Globus pallidus (tissue), 1 donor: Measurements from ENCODE around the gene AKR1C1.
"Not testable (repeated sequence)": the region's sequence is repeated elsewhere in the genome, so short reads cannot be mapped to it uniquely, and the experiment has no call there.

Source experiments
- DNase-seq: peaks from one replicate; pipeline ENCODE4 v3.0.0-alpha.2; 2015; ENCODE audit warnings: low spot score

AKR1C1 gene

GRCh38 chr10:5018671-5019277 lies 55.6 kb downstream of the AKR1C1 start:
- not testable (repeated sequence) for DNase-seq

GRCh38 chr10:5019770-5020612 lies 56.8 kb downstream of the AKR1C1 start:
- DNase-seq = not testable (repeated sequence)

- DNase-seq = not testable (repeated sequence)
Observed at GRCh38 chr10:5021624-5022290, 58.5 kb downstream of the AKR1C1 start.

GRCh38 chr10:5023177-5023805 lies 60.1 kb downstream of the AKR1C1 start:
- DNase-seq = no peak

GRCh38 chr10:5025461-5025881 lies 62.3 kb downstream of the AKR1C1 start:
- DNase-seq = not testable (repeated sequence)

GRCh38 chr10:5030989-5031388 lies 67.8 kb downstream of the AKR1C1 start:
- no peak for DNase-seq

- DNase-seq = not testable (repeated sequence)
Observed at GRCh38 chr10:5031588-5031987, 68.4 kb downstream of the AKR1C1 start.

- DNase-seq = not testable (repeated sequence)
Observed at GRCh38 chr10:5032444-5032843, 69.2 kb downstream of the AKR1C1 start.
